Esophagus muscularis mucosa (tissue), 3 donors: ENCODE measurements around the gene CORO2B.

Source experiments
- CTCF ChIP-seq, 3 experiments: fragments of 200-600 bp in 2 of 3; fragments of 450-650 bp in 1 of 3; sonication (generic) in 2 of 3; IDR thresholded peaks; one replicate each; pipeline ENCODE4 v1.5.1; 2017 to 2019; ENCODE audit warnings: antibody characterized with exemption in 3 of 3, mild to moderate bottlenecking in 2 of 3, moderate library complexity in 1 of 3
- POLR2A ChIP-seq: fragments of 450-650 bp; IDR thresholded peaks from one replicate; pipeline ENCODE4 v1.6.1; 2017; ENCODE audit warnings: antibody characterized with exemption, moderate library complexity, mild to moderate bottlenecking, low read depth
- POLR2AphosphoS5 ChIP-seq, 2 donors: sonication (generic); formaldehyde crosslinking; IDR thresholded peaks; one replicate each; pipeline ENCODE4 v1.6.1; 2017; ENCODE audit warnings: antibody characterized with exemption in 2 of 2

- no peak for TF ChIP-seq POLR2AphosphoS5 (IDR thresholded peaks at IDR 0.05)
- TF ChIP-seq POLR2A: no peak
- TF ChIP-seq CTCF (IDR thresholded peaks at IDR 0.05): no peak
Measured at GRCh38 chr15:68755731-68756130, 176.9 kb downstream of the CORO2B start.
